Activated T-cell treated with anti-CD3 and anti-CD28 coated beads for 24 hours (primary cell): ENCODE results near the gene B3GNT7.
"Not testable (repeated sequence)": the region's sequence is repeated elsewhere in the genome, so short reads cannot be mapped to it uniquely, and the experiment has no call there.

Experiments used
- DNase-seq: peaks from one replicate; pipeline ENCODE4 v3.0.0-alpha.2; 2020; ENCODE audit warnings: low read depth

Gene B3GNT7

GRCh38 chr2:231429152-231429551 is 33.6 kb downstream of the B3GNT7 start:
- DNase-seq, result no peak

- no peak for DNase-seq
These were observed 34.4 kb downstream of the B3GNT7 start for GRCh38 chr2:231429901-231430300.

DNA sequence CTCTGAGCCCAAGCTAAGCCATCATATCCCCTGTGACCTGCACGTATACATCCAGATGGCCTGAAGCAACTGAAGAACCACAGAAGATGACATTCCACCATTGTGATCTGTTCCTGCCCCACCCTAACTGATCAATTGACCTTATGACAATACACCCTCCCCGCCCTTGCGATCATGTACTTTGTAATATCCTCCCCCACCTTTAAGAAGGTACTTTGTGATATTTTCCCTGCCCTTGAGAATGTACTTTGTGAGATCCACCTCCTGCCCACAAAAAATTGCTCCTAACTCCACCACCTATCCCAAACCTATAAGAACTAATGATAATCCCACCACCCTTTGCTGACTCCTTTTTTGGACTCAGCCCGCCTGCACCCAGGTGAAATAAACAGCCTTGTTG is 34.9 kb downstream of the B3GNT7 start:
- not testable (repeated sequence) for DNase-seq

- DNase-seq, result no peak
These were observed 36.1 kb downstream of the B3GNT7 start for GRCh38 chr2:231431606-231432005.

GRCh38 chr2:231433990-231434389 is 38.5 kb downstream of the B3GNT7 start:
- DNase-seq, result no peak

GRCh38 chr2:231436957-231437356 is 41.4 kb downstream of the B3GNT7 start:
- no peak for DNase-seq

GRCh38 chr2:231449503-231450054 is 54.1 kb downstream of the B3GNT7 start:
- no peak for DNase-seq

GRCh38 chr2:231450548-231450989 is 55.1 kb downstream of the B3GNT7 start:
- DNase-seq, result no peak
